ENCODE data around the gene AFF1.
"Not testable (repeated sequence)": the region's sequence is repeated elsewhere in the genome, so short reads cannot be mapped to it uniquely, and the experiment has no call there.

AFF1 gene

DNA sequence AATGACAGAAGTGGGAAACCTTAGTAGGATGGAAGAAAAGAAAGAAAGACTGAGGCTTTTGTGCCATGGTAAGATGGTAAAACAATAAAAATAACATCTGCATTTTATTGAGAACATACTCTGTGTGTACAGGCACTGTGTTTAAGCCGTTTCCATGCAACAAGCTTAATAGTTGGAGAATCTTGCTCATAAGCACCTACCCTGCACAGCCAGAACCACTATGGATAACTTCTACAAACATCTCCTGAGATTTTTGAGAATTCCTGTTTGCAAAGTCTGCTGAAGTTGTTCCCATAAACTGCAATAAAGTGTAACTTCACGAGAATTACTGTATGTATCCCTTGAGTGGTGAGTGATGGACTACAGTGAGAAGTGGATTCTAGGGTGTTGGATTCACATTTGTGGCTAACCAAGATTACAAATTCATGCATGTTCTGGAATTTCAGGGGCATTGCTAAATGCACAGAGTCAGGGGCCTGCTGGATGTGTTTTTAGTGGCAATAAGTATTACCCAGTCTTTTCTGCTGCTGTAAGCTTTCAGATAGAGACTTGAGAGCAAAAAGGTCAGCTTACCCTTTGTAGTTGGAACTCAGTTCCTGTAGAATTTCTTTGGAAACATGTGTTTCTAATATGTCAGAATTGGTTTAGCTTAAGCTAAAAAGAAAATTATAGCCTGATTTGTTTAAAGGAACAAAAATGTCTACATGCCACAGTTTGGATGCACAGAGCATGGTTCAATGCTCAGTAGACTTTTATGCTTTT, 132.5 kb downstream of the AFF1 start:
- peak; percentile 74 for DNase-seq

GRCh38 chr4:87068583-87069021, 133.8 kb downstream of the AFF1 start:
- peak; percentile 52 for DNase-seq

DNA sequence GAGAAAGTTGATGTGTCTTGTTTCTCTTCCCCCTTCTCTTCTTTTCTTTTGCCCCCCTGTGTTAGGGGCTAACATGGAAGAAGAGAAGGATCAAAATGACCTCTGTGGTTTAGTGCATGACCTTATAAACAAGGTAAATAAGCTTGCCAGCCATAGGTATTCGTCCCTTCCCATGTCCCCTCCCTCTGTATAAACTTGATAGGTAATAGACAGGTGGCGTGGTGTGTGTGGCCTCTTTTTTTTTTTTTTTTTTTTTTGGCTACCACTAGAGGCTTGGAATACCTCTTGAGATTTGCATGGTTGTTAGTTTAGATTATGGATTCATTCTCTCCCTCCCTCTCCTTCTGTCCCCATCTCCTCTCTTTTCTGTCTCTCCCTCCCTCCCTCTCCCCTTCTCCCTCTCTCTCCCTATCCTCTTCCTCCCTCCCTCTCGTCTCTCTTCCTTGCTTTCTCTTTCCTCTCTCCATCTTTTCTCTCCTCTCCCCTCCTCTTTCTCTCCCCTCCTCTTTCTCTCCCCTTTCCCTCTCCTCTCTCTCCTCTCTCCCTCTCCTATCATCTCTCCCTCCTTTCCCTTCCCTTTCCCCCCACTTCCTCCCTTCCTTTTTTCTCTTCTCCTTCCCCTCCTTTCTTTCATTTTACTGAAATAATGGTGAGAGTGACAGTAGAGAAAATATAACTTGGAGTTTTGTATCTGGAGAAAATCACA, 134.4 kb downstream of the AFF1 start:
- DNase-seq: no peak

- DNase-seq: no peak
Observed at GRCh38 chr4:87071401-87071800, 136.6 kb downstream of the AFF1 start.

DNA sequence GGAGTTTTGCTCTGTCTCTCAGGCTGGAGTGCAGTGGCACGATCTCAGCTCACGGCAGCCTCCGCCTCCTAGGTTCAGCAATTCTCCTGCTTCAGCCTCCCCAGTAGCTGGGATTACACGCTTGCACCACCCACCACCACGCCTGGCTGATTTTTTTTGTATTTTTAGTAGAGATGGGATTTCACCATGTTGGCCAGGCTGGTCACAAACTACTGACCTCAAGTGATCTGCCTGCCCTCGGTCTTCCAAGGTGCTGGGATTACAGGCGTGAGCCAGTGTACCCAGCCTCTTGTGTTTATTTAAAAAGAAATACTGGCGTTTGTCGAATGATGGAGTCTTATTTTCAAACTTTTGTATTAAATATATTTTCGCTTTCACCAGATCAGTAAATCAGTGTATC, 137.7 kb downstream of the AFF1 start:
- DNase-seq: not testable (repeated sequence)

- no peak for DNase-seq
Observed at GRCh38 chr4:87073199-87074120, 138.6 kb downstream of the AFF1 start.

DNA sequence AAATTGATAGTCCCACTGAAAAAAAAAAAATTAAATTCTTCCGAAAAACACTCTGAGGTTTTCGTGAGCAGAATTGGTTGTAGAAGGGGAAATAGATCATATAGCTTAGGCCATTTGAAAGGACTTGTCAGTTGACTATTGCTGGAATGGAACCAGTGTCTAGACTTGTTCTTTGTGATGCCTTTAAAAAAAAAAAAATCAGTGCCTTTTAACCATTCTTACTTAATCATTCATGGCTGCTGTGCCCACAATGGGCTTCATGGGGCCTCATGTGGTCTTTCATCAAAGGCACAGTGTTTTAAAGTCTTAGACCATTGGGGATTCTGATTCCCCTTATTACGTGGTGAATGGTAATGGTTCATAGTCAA, 139.3 kb downstream of the AFF1 start:
- no peak for DNase-seq

DNA sequence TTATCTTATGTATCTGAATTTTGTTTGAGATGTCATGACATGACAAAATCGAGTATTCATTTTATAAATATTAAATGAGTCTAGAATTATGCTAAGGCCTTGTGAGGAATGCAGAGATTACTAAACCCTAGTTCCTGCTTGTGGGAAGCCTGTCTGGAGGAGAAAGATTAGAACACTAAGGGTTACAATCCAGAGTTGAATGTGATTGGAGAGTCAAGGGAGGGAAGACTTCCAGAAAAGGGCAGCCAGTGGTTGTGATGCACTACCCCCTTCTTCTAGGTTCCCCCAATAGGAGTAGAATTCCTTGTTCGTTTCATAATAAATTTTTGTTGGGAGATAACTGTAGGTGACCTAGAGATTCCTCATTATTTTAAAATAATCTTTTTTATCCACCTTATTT, 141.1 kb downstream of the AFF1 start:
- DNase-seq: no peak

- no peak for DNase-seq
Observed at GRCh38 chr4:87076690-87077358, 142.0 kb downstream of the AFF1 start.

DNA sequence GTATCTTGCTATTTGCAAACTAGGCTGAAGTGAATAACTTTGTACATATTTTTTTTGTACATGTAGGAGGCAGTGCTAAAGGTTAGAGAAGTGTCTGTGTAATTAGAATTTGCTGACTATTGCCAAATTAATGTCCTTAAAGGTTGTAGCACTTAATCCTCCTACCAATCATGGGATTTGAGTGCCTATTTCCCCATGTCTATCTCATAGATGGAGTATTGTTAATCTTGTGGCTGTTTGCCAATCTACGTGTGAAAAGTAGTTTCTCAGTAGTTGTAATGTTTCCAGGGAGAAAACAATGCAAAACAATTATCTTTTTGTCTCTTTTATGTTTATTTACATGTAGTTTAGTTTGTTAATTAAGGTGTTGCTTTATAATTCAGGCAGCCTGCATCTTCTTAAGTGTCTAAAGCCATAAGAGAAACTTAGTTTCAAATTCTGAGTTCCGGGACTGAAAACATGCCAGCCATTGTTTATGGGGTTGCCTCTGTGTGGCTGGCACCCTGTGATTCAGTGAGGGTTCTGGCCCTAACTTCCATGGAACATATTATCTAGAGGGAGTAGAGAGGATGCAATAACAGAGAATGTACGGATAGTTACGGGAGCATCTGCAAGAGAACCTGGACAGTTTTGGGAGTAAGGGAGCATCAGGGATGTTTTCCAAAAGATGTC, 143.2 kb downstream of the AFF1 start:
- no peak for DNase-seq

DNA sequence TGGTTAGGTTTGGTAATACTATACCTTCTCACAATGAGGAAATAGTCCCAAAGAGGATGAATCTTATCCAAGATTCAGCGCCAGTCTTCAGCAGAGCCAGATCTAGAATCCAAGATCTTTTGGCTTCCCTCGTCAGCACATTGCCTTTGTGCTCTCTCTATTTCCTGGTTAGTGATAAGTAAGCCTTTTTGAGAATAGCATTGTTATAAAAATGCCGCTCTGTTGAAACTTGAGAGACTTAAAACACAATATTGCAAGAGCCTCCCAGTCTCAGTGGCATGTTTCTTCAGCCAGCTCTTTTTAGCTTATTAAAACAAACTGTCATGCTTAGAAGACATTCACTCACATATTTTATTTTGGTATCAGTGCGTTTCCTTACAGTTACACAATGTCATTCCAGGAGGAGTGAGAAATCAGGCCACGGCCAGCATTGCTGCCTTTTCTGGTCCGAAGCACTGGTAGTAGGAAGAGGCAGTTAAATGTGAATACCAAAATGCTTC, 144.2 kb downstream of the AFF1 start:
- peak; percentile 48 for DNase-seq

- DNase-seq: no peak
Observed at GRCh38 chr4:87079967-87080366, 145.2 kb downstream of the AFF1 start.

- DNase-seq: no peak
Observed at GRCh38 chr4:87080462-87080861, 145.7 kb downstream of the AFF1 start.

DNA sequence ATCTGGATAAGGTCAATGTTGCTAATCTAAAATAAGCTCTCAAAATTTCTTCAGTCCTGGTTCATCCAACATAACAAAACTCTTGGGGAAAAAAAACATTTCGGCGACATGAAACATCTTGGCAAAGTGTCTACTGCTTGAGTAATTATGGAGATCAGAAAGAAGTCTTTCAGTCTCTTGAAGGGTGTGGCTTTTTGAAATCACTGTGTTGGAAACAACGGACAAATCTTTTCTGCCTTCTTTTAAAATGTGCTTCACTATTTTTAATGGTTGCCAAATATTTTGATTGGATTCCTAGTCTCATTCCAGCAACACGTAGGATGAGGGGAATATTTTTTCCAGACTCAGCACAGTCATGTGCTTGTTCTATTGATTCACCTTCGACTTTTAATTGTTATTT, 147.0 kb downstream of the AFF1 start:
- no peak for DNase-seq

- DNase-seq: not testable (repeated sequence)
Observed at GRCh38 chr4:87085732-87086131, 150.9 kb downstream of the AFF1 start.

GRCh38 chr4:87086143-87086805, 151.5 kb downstream of the AFF1 start:
- DNase-seq: no peak

- no peak for DNase-seq
Observed at GRCh38 chr4:87087015-87087414, 152.2 kb downstream of the AFF1 start.

GRCh38 chr4:87087420-87087819, 152.6 kb downstream of the AFF1 start:
- DNase-seq: no peak

GRCh38 chr4:87088186-87088585, 153.4 kb downstream of the AFF1 start:
- DNase-seq: no peak

GRCh38 chr4:87089368-87089767, 154.6 kb downstream of the AFF1 start:
- no peak for DNase-seq

DNA sequence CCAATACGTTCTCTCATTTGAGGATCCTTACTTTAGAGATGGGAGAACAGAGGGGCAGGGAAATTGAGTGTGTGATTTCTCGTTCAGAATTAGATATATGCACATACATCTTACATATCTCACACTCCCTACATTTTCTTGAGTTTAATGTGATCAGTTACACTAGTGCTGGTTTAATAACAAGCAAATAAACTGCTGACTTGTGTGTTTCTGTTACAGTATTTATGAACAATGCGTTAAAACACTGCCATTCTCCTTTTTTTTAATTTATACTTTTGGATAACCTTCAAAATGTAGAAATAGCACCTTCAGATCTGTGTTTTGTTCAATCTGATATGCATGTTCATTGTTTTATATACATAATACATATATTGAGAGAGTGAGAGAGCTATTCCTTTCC, 155.5 kb downstream of the AFF1 start:
- DNase-seq: no peak

All from fibroblast of skin of right quadriceps (primary cell).